Astrocyte (in vitro differentiated cells and primary cell): ENCODE results near the gene ZNF74. TPM values are rescaled to one million over a fixed set of nuclear protein-coding genes. Genes with fewer than 3 reads are reported as not detected.

Experiments
- DNase-seq: peaks from one replicate; pipeline ENCODE4 v3.0.0-alpha.2; 2010; ENCODE audit warnings: low read depth
- FAIRE-seq: peaks from 2 replicates; lab custom pipeline; 2011; peaks lifted over from hg19 to GRCh38; lab: Jason Lieb, UNC
- H2AFZ ChIP-seq: 2 replicates; pipeline ENCODE4 v1.6.0; 2012; ENCODE audit warnings: low read depth, low read length, inconsistent platforms
- H3K27ac ChIP-seq: 2 replicates; pipeline ENCODE4 v1.5.1; 2011; ENCODE audit warnings: low read depth, low read length, inconsistent platforms
- H3K27me3 ChIP-seq: 2 replicates; pipeline ENCODE4 v1.6.0; 2011; ENCODE audit warnings: low read length, inconsistent platforms; ENCODE audit not compliant: insufficient read depth
- H3K36me3 ChIP-seq: 2 replicates; pipeline ENCODE4 v1.5.1; 2011; ENCODE audit warnings: low read length, inconsistent platforms; ENCODE audit not compliant: insufficient read depth
- H3K4me1 ChIP-seq: 2 replicates; pipeline ENCODE4 v1.5.1; 2011; ENCODE audit warnings: low read length, inconsistent platforms; ENCODE audit not compliant: insufficient read depth
- H3K4me2 ChIP-seq: 2 replicates; pipeline ENCODE4 v1.6.0; 2012; ENCODE audit warnings: low read length, inconsistent platforms
- H3K4me3 ChIP-seq: 2 replicates; pipeline ENCODE4 v1.5.1; 2011; ENCODE audit warnings: low read depth, mild to moderate bottlenecking, low read length, inconsistent platforms; ENCODE audit not compliant: insufficient read depth
- H3K79me2 ChIP-seq: 2 replicates; pipeline ENCODE4 v1.6.0; 2012; ENCODE audit warnings: mild to moderate bottlenecking, low read length, inconsistent platforms; ENCODE audit not compliant: insufficient read depth
- H3K9ac ChIP-seq: 2 replicates; pipeline ENCODE4 v1.6.0; 2012; ENCODE audit warnings: mild to moderate bottlenecking, low read length, inconsistent platforms
- H3K9me3 ChIP-seq: 2 replicates; pipeline ENCODE4 v1.5.1; 2012; ENCODE audit warnings: low read depth, mild to moderate bottlenecking, low read length, inconsistent platforms; ENCODE audit not compliant: insufficient read depth
- H4K20me1 ChIP-seq: 2 replicates; pipeline ENCODE4 v1.6.0; 2012; ENCODE audit warnings: low read length, inconsistent platforms; ENCODE audit not compliant: insufficient read depth
- H3K27ac Mint-ChIP-seq: one replicate; pipeline ENCODE4 v1.8.0; 2021; ENCODE audit warnings: mild to moderate bottlenecking, mixed read lengths; ENCODE audit not compliant: unreplicated experiment
- H3K27me3 Mint-ChIP-seq: one replicate; pipeline ENCODE4 v1.8.0; 2021; ENCODE audit warnings: low read depth, mixed read lengths; ENCODE audit not compliant: unreplicated experiment
- H3K36me3 Mint-ChIP-seq: one replicate; pipeline ENCODE4 v1.8.0; 2021; ENCODE audit warnings: low read depth, mixed read lengths; ENCODE audit not compliant: unreplicated experiment
- H3K4me1 Mint-ChIP-seq: one replicate; pipeline ENCODE4 v1.8.0; 2021; ENCODE audit warnings: low read depth, mixed read lengths; ENCODE audit not compliant: unreplicated experiment
- H3K4me3 Mint-ChIP-seq: one replicate; pipeline ENCODE4 v1.8.0; 2021; ENCODE audit warnings: mild to moderate bottlenecking, moderate library complexity, mixed read lengths; ENCODE audit not compliant: unreplicated experiment
- H3K9me3 Mint-ChIP-seq: one replicate; pipeline ENCODE4 v1.8.0; 2021; ENCODE audit warnings: mild to moderate bottlenecking, mixed read lengths; ENCODE audit not compliant: unreplicated experiment
- CTCF ChIP-seq: IDR thresholded peaks from 2 replicates; pipeline ENCODE4 v1.5.1; 2011; ENCODE audit warnings: low read depth, mild to moderate bottlenecking, inconsistent platforms, low read length, moderate library complexity; ENCODE audit not compliant: insufficient read depth
- EZH2 ChIP-seq: IDR thresholded peaks from 2 replicates; pipeline ENCODE4 v1.6.1; 2012; ENCODE audit warnings: mild to moderate bottlenecking, low read length, inconsistent platforms; ENCODE audit not compliant: insufficient read depth
- total RNA-seq: library from RNA; stranded (reverse); gene quantifications from 2 replicates; pipeline ENCODE4 v1.2.1, GENCODE V29; 2021

The ZNF74 gene
- total RNA-seq, 1 donor from 2014 or later = 14.2 TPM

- Histone ChIP-seq H2AFZ (no peak overlapping the region), H3K27ac (no peak overlapping the region), H3K36me3 (no peaks in the 10 kb centered on the region), H4K20me1 (no peaks in the 10 kb centered on the region), H3K4me1 (no peaks in the 10 kb centered on the region), H3K4me3 (no peak overlapping the region), H3K79me2 (no peaks in the 10 kb centered on the region), H3K9ac (no peak overlapping the region), H3K9me3 (peaks cover 5% of the 10 kb centered on the region), H3K4me2 (no peak overlapping the region), H3K27me3 (peaks cover 18% of the 10 kb centered on the region)
- Mint-ChIP-seq H3K4me1 (no peaks in the 10 kb centered on the region), H3K36me3 (no peaks in the 10 kb centered on the region), H3K27me3 (peaks cover 8% of the 10 kb centered on the region), H3K9me3 (no peaks in the 10 kb centered on the region), H3K4me3 (no peak overlapping the region), H3K27ac (no peak overlapping the region)
- FAIRE-seq (no peak), DNase-seq (no peak)
- TF ChIP-seq CTCF (no peak), EZH2 (no peak)
These were observed 5.8 kb upstream of the ZNF74 start for GRCh38 chr22:20388200-20388599.

- Histone ChIP-seq H3K27ac (no peak overlapping the region), H3K9me3 (peaks cover 5% of the 10 kb centered on the region), H4K20me1 (no peaks in the 10 kb centered on the region), H3K27me3 (peaks cover 17% of the 10 kb centered on the region), H3K36me3 (no peaks in the 10 kb centered on the region), H3K79me2 (peaks cover under 1% of the 10 kb centered on the region), H2AFZ (no peak overlapping the region), H3K4me2 (no peak overlapping the region), H3K4me1 (no peaks in the 10 kb centered on the region), H3K9ac (no peak overlapping the region), H3K4me3 (no peak overlapping the region)
- no peak overlapping the region for H3K4me3 Mint-ChIP-seq
- FAIRE-seq (no peak), DNase-seq (no peak)
- no peaks in the 10 kb centered on the region for H3K36me3 Mint-ChIP-seq
- H3K9me3 Mint-ChIP-seq = no peaks in the 10 kb centered on the region
- H3K27me3 Mint-ChIP-seq = peaks cover under 1% of the 10 kb centered on the region
- no peak for TF ChIP-seq EZH2
- no peak for TF ChIP-seq CTCF
- no peak overlapping the region for H3K27ac Mint-ChIP-seq
- H3K4me1 Mint-ChIP-seq = no peaks in the 10 kb centered on the region
These were observed 4.7 kb upstream of the ZNF74 start for GRCh38 chr22:20389288-20389687.

- Histone ChIP-seq H3K4me1 (peaks cover 5% of the 10 kb centered on the region), H3K4me3 (no peak overlapping the region), H2AFZ (no peak overlapping the region), H3K9ac (no peak overlapping the region), H3K27ac (no peak overlapping the region), H4K20me1 (peaks cover 6% of the 10 kb centered on the region), H3K4me2 (no peak overlapping the region), H3K36me3 (no peaks in the 10 kb centered on the region), H3K27me3 (peaks cover 8% of the 10 kb centered on the region), H3K9me3 (peaks cover 5% of the 10 kb centered on the region), H3K79me2 (peaks cover 12% of the 10 kb centered on the region)
- H3K27me3 Mint-ChIP-seq = no peaks in the 10 kb centered on the region
- no peak overlapping the region for H3K4me3 Mint-ChIP-seq
- peaks cover 7% of the 10 kb centered on the region for H3K4me1 Mint-ChIP-seq
- TF ChIP-seq CTCF = no peak
- no peak for TF ChIP-seq EZH2
- H3K9me3 Mint-ChIP-seq = no peaks in the 10 kb centered on the region
- FAIRE-seq (no peak), DNase-seq (no peak)
- no peaks in the 10 kb centered on the region for H3K36me3 Mint-ChIP-seq
- no peak overlapping the region for H3K27ac Mint-ChIP-seq
These were observed 3.5 kb upstream of the ZNF74 start for GRCh38 chr22:20390394-20390907.
